ENCODE data around the gene SLC38A10.

DNA sequence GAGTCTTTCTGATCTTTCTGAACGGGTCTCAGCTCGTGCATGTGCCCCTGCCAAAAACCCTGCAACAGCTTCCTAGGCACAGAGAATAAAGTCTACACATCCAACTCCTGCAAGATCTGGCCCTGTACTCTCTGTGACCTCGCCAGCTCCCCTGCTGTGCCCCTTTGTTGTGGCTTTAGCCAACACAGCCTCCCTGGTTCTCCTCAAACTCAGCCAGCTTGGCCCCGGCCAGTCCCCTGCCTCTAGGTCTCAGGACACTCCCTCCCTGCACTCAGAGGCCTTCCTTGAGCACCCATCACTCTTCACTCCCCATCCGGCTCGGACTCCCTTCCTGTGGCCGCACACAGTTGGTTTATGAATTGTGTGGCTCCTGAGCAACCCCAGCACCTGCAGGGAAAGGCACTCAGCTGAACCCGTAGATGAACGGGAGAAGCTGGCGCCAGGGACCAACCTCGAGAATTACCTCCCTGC lies 73.7 kb downstream of the SLC38A10 start:
- no peak for TF ChIP-seq EZH2 (IDR thresholded peaks at IDR 0.05; ENCODE audit: borderline replicate concordance, low read depth, low read length, poor library complexity, severe bottlenecking)
- TF ChIP-seq, protein P1, sequence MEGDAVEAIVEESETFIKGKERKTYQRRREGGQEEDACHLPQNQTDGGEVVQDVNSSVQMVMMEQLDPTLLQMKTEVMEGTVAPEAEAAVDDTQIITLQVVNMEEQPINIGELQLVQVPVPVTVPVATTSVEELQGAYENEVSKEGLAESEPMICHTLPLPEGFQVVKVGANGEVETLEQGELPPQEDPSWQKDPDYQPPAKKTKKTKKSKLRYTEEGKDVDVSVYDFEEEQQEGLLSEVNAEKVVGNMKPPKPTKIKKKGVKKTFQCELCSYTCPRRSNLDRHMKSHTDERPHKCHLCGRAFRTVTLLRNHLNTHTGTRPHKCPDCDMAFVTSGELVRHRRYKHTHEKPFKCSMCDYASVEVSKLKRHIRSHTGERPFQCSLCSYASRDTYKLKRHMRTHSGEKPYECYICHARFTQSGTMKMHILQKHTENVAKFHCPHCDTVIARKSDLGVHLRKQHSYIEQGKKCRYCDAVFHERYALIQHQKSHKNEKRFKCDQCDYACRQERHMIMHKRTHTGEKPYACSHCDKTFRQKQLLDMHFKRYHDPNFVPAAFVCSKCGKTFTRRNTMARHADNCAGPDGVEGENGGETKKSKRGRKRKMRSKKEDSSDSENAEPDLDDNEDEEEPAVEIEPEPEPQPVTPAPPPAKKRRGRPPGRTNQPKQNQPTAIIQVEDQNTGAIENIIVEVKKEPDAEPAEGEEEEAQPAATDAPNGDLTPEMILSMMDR (conservative IDR thresholded peaks at IDR 0.05; ENCODE audit: low read depth, low read length), result no peak
